Retinal pigment epithelial cell (primary cell): ENCODE measurements around the gene ASCC1.

Experiments used
- DNase-seq: peaks from one replicate; pipeline ENCODE4 v3.0.0-alpha.2; 2010; ENCODE audit warnings: low read depth
- H3K4me3 ChIP-seq: 2 replicates; pipeline ENCODE4 v1.5.1; 2011; ENCODE audit warnings: mild to moderate bottlenecking, low read length, control low read depth, moderate library complexity
- TF ChIP-seq, protein P1 (sequence below): conservative IDR thresholded peaks from 2 replicates; pipeline ENCODE4 v1.5.1; 2011; ENCODE audit warnings: low read depth, low read length, control low read depth, inconsistent platforms

The ASCC1 gene

DNA sequence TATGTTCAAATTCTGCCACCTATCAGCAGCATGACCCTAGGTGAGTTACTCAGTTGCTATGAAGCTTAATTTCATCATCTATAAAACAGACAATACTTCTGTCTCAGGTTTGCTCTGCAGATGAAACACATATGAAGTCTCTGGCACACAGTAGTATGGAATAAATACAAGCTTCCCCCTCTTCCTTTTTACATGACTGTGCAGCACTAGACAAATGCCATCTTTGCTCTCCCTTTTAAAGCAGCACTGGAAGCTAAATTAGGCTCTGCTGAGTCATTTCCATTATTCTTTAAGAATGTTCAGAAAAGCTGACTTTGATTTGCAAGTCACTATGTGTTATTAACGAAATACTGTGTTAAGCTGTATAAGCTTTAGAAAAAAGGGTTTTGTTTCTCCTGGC lies 40.9 kb downstream of the ASCC1 start:
- TF ChIP-seq, protein P1, sequence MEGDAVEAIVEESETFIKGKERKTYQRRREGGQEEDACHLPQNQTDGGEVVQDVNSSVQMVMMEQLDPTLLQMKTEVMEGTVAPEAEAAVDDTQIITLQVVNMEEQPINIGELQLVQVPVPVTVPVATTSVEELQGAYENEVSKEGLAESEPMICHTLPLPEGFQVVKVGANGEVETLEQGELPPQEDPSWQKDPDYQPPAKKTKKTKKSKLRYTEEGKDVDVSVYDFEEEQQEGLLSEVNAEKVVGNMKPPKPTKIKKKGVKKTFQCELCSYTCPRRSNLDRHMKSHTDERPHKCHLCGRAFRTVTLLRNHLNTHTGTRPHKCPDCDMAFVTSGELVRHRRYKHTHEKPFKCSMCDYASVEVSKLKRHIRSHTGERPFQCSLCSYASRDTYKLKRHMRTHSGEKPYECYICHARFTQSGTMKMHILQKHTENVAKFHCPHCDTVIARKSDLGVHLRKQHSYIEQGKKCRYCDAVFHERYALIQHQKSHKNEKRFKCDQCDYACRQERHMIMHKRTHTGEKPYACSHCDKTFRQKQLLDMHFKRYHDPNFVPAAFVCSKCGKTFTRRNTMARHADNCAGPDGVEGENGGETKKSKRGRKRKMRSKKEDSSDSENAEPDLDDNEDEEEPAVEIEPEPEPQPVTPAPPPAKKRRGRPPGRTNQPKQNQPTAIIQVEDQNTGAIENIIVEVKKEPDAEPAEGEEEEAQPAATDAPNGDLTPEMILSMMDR: no peak
- no peak overlapping the region for H3K4me3 ChIP-seq
- peak; percentile 61 for DNase-seq

DNA sequence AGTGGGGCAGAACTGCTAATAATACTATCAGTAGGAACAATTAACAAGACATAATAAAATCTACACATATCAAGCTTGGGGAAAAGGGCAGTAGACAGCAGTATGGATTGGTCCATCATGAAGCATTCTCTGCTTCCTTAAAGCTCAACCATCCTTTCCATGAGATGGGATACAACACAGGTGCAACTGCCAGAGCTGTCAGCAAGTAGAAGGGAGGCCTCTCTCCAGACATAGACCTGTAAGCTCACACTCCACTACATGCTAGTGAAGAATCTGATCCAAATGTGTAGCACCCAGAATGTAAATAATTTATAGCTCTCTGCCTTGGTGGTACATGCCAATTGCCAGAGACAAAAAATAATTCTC lies 41.8 kb downstream of the ASCC1 start:
- H3K4me3 ChIP-seq: no peak overlapping the region
- TF ChIP-seq, protein P1: no peak
- no peak for DNase-seq

DNA sequence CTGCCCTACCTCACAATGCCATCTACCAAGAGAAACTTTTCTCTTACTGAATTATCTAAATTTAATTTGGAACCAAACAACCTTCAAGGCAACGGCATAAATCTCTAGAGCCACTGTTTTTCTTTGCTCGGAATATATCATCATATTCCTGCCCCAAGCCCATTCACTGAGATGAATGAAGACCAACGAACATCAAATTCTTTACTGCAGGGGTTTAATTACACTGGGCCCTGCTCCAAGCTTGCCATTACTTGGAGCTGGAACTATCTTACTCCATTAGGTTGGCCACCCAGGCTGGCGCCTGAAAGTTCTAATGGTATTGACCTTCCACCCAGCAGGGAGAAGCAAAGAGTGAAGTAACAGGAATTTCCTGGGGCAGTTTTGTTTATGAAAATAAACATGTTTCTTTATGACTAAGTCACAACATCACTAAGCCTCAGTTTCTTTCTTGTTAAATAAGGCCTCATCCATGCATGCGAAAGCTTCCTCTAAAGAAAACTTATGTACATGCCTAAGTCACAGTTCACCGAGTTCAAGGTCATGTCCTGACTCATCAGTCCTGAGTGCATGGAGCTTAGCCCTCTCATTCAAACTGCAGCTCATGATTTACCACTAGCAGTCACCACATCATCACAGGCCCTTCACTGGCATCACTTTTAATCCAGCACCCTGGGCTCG lies 42.3 kb downstream of the ASCC1 start:
- no peak for DNase-seq
- no peak overlapping the region for H3K4me3 ChIP-seq
- TF ChIP-seq, protein P1: no peak

DNA sequence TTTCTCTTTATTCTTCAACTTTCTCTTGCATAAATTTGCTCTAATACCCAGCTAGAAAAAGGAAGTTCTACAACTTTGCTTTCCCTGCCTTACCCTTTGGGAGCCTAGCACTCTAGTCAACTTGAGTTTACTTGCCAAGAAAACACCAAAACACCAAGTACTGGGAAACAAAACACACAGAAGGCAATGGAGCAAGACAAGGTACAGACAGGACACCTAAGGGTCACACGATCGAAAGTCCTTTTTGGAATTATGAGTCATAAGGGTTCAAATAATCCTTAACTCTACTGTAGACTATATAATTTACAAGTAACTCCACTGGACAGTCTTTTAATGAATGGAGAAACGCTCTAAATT lies 42.8 kb downstream of the ASCC1 start:
- TF ChIP-seq, protein P1: no peak
- no peak overlapping the region for H3K4me3 ChIP-seq
- no peak for DNase-seq

DNA sequence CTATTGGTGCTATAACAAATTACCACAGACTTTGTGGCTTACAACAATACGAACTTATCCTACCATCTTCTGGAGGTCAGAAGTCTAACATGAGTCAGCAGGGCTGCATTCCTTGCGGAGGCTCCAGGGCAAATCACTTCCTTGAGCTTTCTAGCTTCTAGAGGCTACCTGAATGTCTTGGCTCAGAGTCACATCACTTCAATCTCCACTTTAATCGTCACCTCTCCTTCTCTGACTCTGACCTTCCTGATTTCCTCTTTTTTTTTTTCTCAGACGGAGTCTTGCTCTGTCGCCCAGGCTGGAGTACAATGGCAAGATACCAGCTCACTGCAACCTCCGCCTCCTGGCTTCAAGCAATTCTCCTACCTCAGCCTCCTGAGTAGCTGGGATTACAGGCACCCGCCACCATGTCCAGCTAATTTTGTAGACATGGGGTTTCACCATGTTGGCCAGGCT lies 44.9 kb downstream of the ASCC1 start:
- no peak overlapping the region for H3K4me3 ChIP-seq
- peak; percentile 77 for DNase-seq
- TF ChIP-seq, protein P1: no peak

DNA sequence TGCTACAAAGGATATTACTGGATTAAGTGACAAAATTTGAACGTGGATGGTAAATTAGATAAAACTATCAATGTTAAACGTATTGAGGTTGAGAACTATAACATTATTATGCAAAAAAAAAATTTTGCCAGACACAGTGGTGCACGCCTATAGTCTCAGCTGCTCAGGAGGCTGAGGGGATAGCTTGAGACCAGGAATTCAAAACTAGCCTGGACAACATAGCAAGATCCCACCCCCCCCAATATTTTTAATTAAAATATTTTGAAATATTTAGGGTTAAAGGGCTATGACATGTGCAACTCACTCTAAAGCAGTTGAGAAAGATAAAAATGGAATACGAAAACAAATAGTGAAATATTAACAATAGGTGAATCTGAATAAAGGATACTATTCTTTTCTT lies 45.3 kb downstream of the ASCC1 start:
- DNase-seq: no peak
- TF ChIP-seq, protein P1: no peak
- H3K4me3 ChIP-seq: no peak overlapping the region

DNA sequence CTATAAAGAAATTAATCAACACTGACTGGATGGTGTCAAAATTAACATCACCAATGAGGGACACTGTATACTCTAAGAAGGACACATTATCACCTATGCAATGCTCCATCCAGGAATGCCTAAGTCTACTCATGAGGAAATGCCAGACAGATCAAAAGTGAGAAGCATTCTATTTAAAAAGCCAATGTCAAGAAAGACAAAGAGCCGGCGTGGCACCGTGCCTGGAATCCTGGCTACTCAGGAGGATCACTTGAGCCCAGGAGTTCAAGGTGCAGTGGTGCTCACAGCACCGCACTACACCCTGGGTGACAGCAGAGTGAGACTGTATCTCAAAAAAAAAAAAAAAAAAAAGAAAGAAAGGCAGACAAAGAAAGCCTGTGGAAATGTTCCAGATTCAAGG lies 45.8 kb downstream of the ASCC1 start:
- H3K4me3 ChIP-seq: no peak overlapping the region
- TF ChIP-seq, protein P1: no peak
- peak; percentile 23 for DNase-seq
